Ramos (cell line): ENCODE measurements around the gene COTL1.

Experiments
- in situ Hi-C: fragments of 300-500 bp; cut with MboI; formaldehyde crosslinking; loops from one replicate; pipeline ENCODE4 v1.14.3; 2022; ENCODE audit warnings: low sequenced_read_pairs; ENCODE audit not compliant: unreplicated experiment

COTL1 gene, protein sequence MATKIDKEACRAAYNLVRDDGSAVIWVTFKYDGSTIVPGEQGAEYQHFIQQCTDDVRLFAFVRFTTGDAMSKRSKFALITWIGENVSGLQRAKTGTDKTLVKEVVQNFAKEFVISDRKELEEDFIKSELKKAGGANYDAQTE

DNA sequence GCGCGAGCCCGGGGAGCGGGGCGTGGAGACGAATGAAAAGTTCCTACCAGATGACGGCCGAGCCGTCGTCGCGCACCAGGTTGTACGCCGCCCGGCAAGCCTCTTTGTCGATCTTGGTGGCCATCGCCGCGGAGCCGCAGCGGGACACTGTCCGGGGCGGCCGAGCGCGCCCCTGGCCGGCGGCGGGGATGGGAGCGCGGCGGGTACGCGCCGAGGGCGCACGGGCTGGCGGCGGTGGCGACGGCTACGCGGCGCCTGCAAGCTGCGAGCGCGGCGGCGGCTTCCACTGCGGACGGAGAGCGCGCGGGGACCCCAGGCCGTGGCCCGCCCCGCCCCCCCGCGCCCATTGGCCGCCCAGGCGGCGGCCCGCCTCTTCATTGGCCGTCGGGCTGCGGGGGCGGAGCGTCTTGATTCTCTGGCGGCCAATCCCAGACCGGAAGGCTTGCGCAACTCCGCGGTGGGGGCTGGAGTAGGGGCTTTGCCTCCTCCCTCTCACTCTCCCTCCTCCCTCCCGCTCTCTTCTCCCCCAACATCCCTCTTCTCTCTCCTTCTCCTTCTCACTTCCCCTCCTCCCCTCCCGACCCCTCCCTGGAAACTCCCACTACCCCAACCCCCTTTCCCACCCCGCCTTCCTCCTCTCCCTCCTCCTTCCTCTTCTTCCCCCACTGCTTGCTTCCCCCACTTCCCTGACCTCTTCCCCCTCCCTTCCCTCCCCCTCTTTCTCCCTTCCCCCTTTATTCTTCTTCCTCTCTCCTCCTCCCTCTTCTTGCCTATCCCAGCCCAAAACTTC, at the start of gene COTL1:
Gene COTL1 (minus strand): TSS at position 288 of the 790 bp plus-strand sequence. CDS start 164 bp downstream, at position 124.
- in situ Hi-C loops = no loop called here

DNA sequence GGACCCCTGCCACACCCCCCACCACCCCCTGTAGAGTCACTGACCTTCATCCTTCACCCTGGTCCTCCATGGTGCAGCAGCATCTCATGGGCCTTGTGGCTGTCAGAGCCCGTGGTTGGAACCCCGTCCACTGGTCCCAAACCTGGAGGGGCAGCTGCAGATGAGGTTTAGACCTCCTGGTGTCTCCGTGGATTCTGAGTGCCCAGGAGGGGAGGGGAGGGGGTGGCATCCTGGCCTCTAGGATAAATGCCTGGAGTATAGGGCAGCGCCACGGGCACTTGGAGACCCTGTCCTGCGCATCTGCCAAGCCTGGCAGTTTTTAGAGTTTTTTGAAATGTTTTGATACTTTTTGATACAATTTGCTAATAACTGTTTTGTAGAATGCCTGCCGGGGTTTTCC, 48.0 kb upstream of the COTL1 start:
- in situ Hi-C loops = no loop called here

DNA sequence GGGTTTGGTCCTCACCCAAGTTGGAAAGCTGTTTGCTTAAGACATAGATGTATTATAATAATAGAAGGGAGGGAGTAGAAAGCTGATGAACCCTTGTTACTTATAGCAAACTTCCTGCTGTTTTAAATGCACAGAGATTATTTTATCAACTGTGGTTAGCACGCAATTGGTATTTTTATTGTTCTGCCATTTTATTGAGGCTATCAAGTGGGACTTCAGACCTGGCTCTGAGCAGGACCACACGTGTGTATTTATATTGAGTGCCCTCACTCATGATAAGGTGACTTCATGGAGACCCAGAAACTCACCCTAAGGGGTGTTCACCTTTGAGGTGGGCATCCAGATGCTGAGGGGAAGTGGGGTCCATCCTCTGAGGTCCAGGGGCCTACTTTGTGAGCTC, 47.5 kb upstream of the COTL1 start:
- in situ Hi-C loops = no loop called here

DNA sequence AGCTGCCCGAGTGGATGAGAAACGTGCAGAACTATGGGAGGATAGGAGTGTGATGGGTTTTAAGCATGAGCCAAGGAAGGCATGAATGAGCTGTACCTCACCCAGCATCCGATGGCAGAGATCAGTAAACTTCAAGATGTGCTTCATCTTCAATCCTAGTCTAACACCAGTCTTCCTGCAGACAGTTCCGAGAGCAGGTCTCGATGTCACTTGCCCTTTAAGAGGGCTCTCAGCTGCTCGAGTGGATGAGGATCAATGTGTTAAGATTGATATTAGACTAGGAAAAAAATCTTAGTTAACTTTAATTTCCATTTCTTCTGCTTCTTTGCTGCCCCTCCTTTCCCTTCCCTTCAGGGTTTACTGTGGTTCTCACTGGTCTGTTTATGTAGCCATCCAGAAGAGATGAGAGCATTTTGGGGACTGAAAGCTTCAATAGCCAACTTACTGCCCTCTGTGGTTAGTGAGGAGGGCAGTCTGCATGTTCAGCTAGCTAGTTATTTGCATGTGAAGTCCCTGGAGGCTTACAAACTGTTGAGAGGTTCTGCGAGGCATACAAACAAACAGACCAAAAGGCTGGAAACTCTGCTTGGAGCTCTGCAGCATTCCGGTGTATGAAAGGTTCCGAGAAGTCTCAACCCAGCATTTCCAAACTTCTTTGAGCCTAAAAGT, 45.7 kb upstream of the COTL1 start:
- in situ Hi-C loops = no loop called here

DNA sequence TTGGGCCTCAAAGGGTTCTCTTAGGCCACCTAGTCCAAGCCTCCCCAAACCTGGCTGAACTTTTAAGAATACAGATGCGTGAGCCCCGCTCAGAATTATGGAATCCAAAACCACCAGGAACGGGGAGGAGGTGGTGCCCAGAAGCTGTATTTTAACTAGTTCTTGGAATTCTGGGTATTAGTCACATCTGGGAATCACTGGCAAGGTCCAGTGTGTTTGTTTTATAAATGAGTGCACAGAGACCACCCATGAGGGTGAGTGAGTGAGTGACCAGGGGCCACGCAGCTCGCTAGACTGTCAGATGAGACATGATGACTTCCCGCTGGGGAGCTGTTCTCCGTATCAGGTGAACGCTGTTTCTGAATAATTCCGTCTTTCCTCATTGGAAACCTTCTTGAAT, 44.6 kb upstream of the COTL1 start:
- in situ Hi-C loops = no loop called here

DNA sequence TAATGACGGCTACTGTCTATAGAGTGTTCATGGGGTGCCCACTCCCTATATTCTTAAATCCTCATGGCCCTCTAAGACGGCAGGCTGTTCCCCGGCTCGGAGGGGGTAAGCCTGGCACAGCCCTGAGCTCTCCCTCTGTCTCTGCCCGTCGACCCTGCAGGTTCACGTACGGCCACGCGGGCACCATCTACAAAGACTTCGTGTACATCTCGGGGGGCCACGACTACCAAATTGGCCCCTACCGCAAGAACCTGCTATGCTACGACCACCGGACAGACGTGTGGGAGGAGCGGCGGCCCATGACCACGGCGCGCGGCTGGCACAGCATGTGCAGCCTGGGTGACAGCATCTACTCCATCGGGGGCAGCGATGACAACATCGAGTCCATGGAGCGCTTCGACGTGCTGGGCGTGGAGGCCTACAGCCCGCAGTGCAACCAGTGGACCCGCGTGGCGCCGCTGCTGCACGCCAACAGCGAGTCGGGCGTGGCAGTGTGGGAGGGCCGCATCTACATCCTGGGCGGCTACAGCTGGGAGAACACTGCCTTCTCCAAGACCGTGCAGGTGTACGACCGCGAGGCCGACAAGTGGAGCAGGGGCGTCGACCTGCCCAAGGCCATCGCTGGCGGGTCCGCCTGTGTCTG, 43.7 kb upstream of the COTL1 start:
- in situ Hi-C loops = no loop called here

DNA sequence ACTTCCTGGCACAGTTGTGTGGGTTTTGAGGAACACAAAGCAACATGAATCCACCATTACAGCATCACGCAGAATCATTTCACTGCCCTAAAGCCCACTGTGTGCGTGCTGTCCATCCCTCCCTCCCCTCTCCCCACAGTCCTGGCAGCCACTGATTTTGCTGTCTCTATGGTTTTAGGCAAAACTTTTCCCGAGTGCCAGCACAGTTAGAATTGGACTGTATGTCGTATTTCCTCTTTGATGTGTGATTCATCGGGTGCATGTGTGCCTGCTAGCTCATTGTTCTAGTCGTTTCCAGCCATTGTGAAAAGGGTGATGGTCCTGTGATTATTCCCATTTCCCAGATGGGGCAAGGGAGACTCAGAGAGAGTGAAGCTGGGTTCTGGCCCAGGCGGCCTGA, 43.1 kb upstream of the COTL1 start:
- in situ Hi-C loops = no loop called here

DNA sequence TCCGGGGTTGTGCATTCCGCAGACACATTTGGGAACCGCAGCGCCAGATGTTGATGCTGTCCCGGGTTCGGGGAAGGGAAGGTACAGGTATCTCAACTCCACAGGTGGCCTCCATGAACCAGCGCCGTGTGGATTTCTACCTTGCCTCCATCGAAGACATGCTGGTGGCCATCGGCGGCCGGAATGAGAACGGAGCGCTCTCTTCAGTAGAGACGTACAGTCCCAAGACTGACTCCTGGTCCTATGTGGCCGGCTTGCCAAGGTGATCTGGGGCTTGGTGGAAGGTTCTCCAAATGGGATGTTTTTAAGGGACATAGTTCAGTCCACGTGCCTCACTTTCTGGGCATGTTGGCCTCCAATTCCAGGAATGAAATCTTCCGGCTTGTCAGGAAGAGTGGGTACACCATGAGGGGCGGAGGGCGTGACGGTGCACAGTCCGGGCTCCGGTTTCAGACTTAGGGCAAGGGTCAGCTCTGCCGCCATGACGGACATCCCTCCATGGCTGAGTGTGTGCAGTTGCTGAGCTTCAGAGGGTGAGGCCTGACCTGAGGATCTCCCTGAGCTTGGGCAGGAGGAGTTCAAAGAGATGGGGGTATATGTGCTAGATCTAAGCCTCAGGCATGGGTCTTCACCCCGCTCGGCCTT, 41.9 kb upstream of the COTL1 start:
- in situ Hi-C loops = no loop called here

DNA sequence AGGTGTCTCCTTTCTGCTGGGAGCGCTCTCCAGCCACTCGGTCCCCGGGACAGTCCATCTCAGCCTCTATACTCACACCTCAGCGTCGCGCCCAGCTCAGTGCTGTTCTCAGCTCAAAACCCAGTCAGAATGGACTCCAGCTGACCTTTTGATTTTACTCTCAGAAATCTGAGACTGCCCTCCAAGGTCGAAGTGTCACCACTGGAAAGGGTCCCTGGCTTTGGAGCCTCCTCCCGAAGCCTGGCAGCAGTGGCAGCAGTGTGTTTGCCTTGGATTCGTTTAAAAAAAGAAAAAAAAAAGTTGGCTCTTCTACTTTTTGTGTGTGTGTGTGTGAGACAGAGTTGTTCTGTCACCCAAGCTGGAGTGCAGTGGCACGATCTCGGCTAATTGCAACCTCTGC, 40.8 kb upstream of the COTL1 start:
- in situ Hi-C loops = no loop called here

DNA sequence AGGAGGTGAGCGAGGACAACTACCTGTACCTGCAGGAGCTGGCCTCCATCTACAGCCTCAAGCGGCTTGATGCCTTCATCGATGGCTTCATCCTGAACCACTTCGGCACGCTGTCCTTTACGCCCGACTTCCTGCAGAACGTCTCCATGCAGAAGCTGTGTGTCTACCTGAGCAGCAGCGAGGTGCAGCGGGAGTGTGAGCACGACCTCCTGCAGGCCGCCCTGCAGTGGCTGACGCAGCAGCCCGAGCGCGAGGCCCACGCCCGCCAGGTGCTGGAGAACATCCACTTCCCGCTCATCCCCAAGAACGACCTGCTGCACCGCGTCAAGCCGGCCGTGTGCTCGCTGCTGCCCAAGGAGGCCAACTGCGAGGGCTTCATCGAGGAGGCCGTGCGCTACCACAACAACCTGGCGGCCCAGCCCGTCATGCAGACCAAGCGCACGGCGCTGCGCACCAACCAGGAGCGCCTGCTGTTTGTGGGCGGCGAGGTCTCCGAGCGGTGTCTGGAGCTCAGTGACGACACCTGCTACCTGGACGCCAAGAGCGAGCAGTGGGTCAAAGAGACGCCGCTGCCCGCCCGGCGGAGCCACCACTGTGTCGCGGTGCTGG, 39.5 kb upstream of the COTL1 start:
- in situ Hi-C loops = no loop called here

DNA sequence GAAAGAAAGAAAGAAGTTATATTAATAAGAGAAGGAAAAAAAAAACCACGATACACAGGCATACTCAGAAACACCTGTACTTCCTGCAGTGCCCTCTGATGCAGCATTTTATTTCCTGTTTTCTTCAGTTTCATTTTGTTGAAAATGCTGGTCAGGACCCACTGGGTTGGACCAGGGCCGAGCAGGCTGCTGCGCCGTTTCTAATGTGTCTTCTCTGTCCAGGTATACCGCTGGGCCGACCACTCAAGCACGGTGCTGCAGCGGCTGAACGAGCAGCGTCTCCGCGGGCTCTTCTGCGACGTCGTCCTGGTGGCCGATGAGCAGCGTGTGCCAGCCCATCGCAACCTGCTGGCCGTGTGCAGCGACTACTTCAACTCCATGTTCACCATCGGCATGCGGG, 38.8 kb upstream of the COTL1 start:
- in situ Hi-C loops = no loop called here

DNA sequence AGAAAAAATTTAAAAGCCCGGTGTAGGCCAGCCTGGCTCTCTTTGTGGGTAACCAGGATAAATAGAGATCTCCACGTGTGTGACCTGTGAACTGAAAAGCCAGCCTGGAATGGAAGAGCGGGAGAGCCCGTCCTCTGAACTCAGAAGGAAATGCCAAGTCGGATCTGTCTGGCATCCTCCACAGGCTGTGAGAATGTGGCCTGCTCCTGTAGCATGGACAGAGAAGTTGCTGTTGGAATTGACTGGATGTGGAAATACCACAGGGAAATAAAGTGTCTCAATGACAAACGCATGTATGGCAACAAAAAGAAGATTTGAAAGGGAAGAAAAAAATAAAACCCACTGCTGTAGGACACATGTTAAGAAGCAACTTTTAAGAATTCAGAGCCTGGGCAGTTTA, 37.1 kb upstream of the COTL1 start:
- in situ Hi-C loops = no loop called here

DNA sequence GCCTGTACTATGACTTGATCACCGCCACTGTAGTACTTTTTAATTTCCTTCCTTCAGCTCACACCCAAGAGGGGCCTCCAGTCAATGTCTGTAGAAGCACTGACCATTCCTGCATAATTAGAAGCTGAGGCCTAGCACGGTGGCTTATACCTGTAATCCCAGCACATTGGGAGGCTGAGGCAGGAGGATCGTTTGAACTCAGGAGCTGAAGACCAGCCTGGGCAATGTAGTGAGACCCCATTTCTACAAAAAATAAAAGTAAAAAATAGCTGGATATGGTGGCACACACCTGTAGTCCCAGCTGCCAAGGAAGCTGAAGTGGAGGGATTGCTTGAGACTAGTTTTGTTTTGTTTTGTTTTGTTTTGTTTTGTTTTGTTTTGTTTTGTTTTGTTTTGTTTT, 36.4 kb upstream of the COTL1 start:
- in situ Hi-C loops = no loop called here

DNA sequence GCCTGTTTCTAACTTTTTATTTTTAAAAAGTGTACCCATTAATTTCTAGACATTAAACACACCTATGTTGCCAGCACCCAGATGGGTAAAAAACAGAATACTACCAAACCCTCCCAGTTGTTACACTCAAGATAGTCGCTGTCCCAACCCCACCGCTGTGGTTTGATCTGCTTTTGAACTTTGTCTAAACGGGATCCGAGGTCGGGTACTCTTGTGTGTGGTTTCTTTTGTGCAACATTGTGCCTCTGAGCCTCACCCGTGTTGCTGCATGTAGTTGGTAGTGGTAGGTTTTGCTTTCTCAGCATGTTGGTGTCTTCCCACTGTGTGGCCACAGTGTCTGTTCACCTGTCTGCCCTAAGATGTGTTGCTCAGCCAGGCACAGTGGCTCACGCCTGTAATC, 34.7 kb upstream of the COTL1 start:
- in situ Hi-C loops = no loop called here

DNA sequence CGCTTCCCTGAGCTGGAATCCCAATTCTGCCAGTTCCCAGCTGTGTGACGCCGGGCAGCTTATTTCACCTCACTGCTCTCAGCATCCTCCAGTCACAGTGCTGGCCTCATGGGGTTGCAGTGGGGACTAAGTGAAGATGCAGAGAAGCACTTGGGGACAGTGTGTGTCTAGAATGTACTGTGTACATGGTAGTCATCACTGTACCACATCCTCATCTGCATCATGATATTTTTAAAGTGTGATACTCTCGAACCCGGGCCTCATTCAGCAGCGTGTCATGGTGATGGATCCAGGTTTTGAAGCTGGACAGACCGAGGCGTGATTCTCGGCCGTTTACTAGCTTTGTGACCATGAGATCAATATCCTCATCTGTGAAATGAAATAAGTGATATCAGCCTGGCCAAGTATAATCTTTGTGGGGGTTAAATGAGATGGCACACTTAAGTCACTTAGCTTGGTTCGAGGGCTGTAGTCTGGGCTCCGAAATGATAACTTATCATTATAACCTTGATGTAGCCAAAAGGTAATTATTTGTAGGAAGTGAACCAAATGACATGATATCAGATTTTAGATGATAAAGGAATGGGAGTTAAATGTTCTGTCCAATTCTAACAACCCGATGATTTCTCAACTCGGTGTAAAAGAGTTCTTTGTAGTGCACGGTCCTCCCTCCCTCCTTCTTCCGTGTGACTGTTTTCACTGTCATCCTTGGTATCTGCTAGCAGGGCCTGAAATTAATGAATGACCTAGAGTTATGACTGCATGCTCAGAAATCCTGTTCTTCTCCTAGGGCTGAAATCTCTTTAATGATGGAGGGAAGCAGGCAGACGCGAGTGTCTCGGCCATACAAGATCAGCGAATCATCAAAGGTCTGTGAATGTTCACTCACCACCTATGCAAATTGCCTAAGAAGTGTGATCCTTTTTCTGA, 32.4 kb upstream of the COTL1 start:
- in situ Hi-C loops = no loop called here

DNA sequence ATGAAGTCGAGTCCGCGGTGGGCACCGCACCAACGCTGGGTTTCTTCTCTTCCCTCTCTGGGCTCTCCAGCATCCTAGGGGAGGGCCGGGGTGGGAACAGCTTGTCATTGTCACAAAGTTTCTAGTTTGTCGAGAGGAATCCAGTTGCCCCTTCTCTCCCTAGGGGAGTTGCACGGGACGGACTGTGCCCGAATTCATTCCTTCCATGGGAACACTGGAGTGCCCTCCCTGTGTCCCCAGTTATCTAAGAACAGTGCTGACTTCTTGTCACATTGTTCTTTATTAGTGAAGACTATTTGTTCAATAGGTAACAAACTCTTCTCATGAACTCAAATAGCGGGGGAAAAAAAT, 31.6 kb upstream of the COTL1 start:
- in situ Hi-C loops = no loop called here

DNA sequence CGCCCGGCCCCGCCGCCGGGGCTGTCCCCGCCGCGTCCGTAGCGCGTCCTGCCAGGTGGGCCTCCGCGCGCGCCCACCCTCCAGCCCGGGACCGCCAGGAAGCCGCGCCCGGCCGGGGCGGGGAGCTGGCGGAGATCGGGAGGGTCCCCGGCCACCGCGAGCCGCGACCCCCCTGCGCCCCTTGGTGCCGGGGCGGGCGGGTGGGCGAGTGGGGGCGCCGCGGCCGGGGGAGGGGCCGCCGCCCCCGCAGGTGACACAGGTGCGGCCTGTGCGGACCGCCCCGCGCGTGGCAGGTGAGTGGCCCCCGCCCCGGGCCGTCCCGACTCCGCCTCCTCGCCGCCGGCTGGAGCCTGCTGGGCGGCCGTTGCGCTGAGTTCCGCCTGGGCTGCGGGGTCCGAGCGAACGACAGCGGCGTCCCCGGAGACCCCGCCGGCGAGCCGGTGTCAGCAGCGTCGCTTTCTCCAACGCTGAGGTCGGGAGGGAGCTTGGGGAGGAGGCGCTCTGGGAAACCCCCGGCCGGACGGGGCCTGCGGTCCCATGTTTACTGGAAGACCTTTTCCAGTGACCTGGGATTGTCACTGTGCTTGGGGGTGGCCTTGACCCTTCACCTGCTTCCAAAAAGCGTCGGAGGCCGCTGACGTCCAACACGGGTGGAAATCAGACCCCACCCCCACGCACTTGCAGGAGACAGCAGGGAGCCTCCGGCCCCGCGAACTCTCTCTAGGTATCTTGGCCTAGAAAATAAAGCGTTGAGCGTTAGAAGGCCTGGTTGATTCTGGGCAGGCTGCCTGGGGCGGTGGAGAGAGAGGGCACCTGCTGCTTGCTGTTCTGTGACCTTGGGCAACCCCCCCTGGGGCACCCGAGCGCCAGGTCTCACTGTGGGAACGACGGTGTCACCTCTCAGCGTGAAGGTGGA, 31.0 kb upstream of the COTL1 start:
- in situ Hi-C loops = no loop called here

DNA sequence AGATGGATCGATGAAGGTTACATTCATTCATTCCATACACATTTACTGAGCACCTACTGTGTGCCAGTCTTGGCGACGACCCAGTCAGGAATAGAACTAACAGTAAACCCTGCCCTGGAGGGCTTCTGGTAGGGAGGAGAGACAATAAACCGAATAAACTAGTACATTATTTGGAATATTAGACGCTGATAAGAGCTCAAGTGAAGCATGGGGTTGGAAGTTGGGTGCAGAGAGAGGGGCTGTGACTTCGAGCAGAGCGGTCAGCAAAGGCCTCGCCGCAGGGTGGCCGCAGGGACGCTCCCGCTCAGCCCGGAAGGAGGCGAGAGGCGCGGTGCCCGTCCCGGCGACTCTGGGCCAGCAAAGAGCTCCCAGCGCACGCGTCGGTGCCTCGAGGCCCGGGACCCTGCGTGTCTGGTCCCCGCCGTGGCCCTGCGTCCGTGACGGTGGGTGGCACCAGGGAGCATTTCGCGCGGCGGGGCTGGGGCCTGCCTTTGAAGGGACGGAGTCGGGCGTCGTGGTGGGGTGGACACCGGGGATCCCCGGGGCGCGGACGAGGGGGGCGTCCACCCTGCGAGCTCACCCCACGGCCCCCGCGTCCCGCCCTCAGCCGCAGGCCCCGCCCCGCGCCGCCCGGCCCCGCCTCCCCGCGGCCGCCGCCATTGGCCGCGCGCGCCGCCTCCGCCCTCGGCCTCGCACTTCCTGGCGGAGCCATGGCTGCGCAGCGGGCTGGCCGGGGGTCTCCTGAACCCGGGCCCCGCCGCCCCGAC, 30.1 kb upstream of the COTL1 start, which contains the start of gene KLHL36:
Gene KLHL36 (plus strand): TSS at position 684 of the 767 bp plus-strand sequence. CDS start 2,357 bp downstream, outside the sequence.
- in situ Hi-C loops = no loop called here
